SU-DHL-6 (cell line): ENCODE data around the gene SRP68.

ENCODE experiments used
- H2AFZ ChIP-seq: fragments of 200-600 bp; sonication (generic); 2 replicates; pipeline ENCODE4 v1.6.1; 2014; ENCODE audit warnings: low read depth, mild to moderate bottlenecking, moderate library complexity, mixed read lengths, antibody characterized with exemption, low read length; ENCODE audit not compliant: severe bottlenecking
- H3F3A ChIP-seq: fragments of 200-600 bp; shearing (Covaris generic); 2 replicates; pipeline ENCODE4 v1.6.0; 2016; ENCODE audit warnings: antibody characterized with exemption, mild to moderate bottlenecking; ENCODE audit not compliant: insufficient read depth
- H3K27ac ChIP-seq: fragments of 200-600 bp; sonication (generic); 2 replicates; pipeline ENCODE4 v1.5.1; 2016; ENCODE audit warnings: low read depth, mild to moderate bottlenecking, low read length, moderate library complexity, mixed read lengths
- H3K27me3 ChIP-seq: fragments of 200-600 bp; sonication (generic), shearing (Covaris generic); 2 replicates; pipeline ENCODE4 v1.6.0; 2014; ENCODE audit warnings: mild to moderate bottlenecking, low read length
- H3K36me3 ChIP-seq: fragments of 200-600 bp; sonication (generic); 2 replicates; pipeline ENCODE4 v1.6.1; 2014; ENCODE audit warnings: mild to moderate bottlenecking, low read length, mixed read lengths
- H3K4me2 ChIP-seq: fragments of 300-600, 200-600 bp; shearing (Covaris generic), sonication (generic); 2 replicates; pipeline ENCODE4 v1.6.0; 2014; ENCODE audit warnings: low read length, low read depth, mild to moderate bottlenecking; ENCODE audit not compliant: poor library complexity, severe bottlenecking
- H3K4me3 ChIP-seq: fragments of 200-600 bp; sonication (generic); 2 replicates; pipeline ENCODE4 v1.5.1; 2014; ENCODE audit warnings: antibody characterized with exemption, low read length, mild to moderate bottlenecking, mixed read lengths; ENCODE audit not compliant: insufficient read depth, poor library complexity, severe bottlenecking
- H3K79me2 ChIP-seq: fragments of 200-600 bp; sonication (generic); 2 replicates; pipeline ENCODE4 v1.6.1; 2014; ENCODE audit warnings: mild to moderate bottlenecking, low read length, moderate library complexity; ENCODE audit not compliant: insufficient read depth
- H3K9ac ChIP-seq: fragments of 200-600 bp; sonication (generic); 2 replicates; pipeline ENCODE4 v1.7.0; 2014; ENCODE audit warnings: mild to moderate bottlenecking, low read length
- H3K9me2 ChIP-seq: fragments of 200-600 bp; sonication (generic); replicated peaks from 2 replicates; pipeline ENCODE4 v1.6.1; 2014; ENCODE audit warnings: low read length; ENCODE audit not compliant: insufficient read depth
- H3K9me3 ChIP-seq: fragments of 200-600 bp; sonication (generic); 2 replicates; pipeline ENCODE4 v1.6.1; 2014; ENCODE audit warnings: low read length, mixed read lengths; ENCODE audit not compliant: insufficient read depth
- H4K20me1 ChIP-seq: fragments of 200-600 bp; sonication (generic); 2 replicates; pipeline ENCODE4 v1.6.1; 2014; ENCODE audit warnings: low read depth, mild to moderate bottlenecking, antibody characterized with exemption, low read length, moderate library complexity, mixed read lengths
- CTCF ChIP-seq: fragments of 200-600 bp; sonication (generic); IDR thresholded peaks from one replicate; pipeline ENCODE4 v1.5.1; 2017; ENCODE audit warnings: antibody characterized with exemption, mild to moderate bottlenecking, low read length, moderate library complexity; ENCODE audit not compliant: insufficient read depth, poor library complexity, severe bottlenecking
- EZH2phosphoT487 ChIP-seq: fragments of 200-600 bp; sonication (generic), shearing (Covaris generic); conservative IDR thresholded peaks from 2 replicates; pipeline ENCODE4 v1.6.1; 2018; ENCODE audit warnings: mild to moderate bottlenecking, antibody characterized with exemption, low read length, moderate library complexity, mixed read lengths

The SRP68 gene

GRCh38 chr17:76032780-76033108 lies 39.6 kb downstream of the SRP68 start:
- Histone ChIP-seq H3K27ac (no peak overlapping the region), H3K9me2 (no peaks in the 10 kb centered on the region), H3K9ac (no peak overlapping the region), H3K9me3 (no peaks in the 10 kb centered on the region), H2AFZ (no peak overlapping the region), H3K27me3 (no peaks in the 10 kb centered on the region), H3F3A (no peaks in the 10 kb centered on the region), H3K4me2 (no peak overlapping the region), H3K36me3 (no peaks in the 10 kb centered on the region), H3K4me3 (no peak overlapping the region), H3K79me2 (no peaks in the 10 kb centered on the region), H4K20me1 (no peaks in the 10 kb centered on the region)
- no peak for TF ChIP-seq EZH2phosphoT487
- TF ChIP-seq CTCF: no peak

GRCh38 chr17:76032073-76032779 lies 40.1 kb downstream of the SRP68 start:
- Histone ChIP-seq H3F3A (no peaks in the 10 kb centered on the region), H3K79me2 (no peaks in the 10 kb centered on the region), H3K36me3 (no peaks in the 10 kb centered on the region), H3K4me3 (no peak overlapping the region), H3K9me3 (no peaks in the 10 kb centered on the region), H3K9ac (no peak overlapping the region), H3K27me3 (no peaks in the 10 kb centered on the region), H3K4me2 (no peak overlapping the region), H4K20me1 (no peaks in the 10 kb centered on the region), H3K9me2 (no peaks in the 10 kb centered on the region), H2AFZ (no peak overlapping the region), H3K27ac (no peak overlapping the region)
- TF ChIP-seq EZH2phosphoT487: no peak
- no peak for TF ChIP-seq CTCF

GRCh38 chr17:76027159-76027839 lies 45.0 kb downstream of the SRP68 start, which contains the start of gene EVPL:
TSS of gene EVPL (minus strand) at chr17:76027306. CDS start at chr17:76027198, 108 bp downstream.
- H4K20me1 ChIP-seq: no peaks in the 10 kb centered on the region
- no peak within 1 kb of the TSS for H2AFZ ChIP-seq
- no peaks in the 10 kb centered on the region for H3K27me3 ChIP-seq
- H3K9me3 ChIP-seq: no peaks in the 10 kb centered on the region
- no peaks in the 10 kb centered on the region for H3K79me2 ChIP-seq
- no peaks in the 10 kb centered on the region for H3K36me3 ChIP-seq
- TF ChIP-seq EZH2phosphoT487 (no peak), CTCF (no peak)
- H3K4me2 ChIP-seq: no peak within 1 kb of the TSS
- H3K9ac ChIP-seq: no peak within 1 kb of the TSS
- no peaks in the 10 kb centered on the region for H3F3A ChIP-seq
- H3K9me2 ChIP-seq: no peaks in the 10 kb centered on the region
- no peak within 1 kb of the TSS for H3K27ac ChIP-seq
- no peak within 1 kb of the TSS for H3K4me3 ChIP-seq
